Measurements from ENCODE around the gene FAS.

FAS gene

DNA sequence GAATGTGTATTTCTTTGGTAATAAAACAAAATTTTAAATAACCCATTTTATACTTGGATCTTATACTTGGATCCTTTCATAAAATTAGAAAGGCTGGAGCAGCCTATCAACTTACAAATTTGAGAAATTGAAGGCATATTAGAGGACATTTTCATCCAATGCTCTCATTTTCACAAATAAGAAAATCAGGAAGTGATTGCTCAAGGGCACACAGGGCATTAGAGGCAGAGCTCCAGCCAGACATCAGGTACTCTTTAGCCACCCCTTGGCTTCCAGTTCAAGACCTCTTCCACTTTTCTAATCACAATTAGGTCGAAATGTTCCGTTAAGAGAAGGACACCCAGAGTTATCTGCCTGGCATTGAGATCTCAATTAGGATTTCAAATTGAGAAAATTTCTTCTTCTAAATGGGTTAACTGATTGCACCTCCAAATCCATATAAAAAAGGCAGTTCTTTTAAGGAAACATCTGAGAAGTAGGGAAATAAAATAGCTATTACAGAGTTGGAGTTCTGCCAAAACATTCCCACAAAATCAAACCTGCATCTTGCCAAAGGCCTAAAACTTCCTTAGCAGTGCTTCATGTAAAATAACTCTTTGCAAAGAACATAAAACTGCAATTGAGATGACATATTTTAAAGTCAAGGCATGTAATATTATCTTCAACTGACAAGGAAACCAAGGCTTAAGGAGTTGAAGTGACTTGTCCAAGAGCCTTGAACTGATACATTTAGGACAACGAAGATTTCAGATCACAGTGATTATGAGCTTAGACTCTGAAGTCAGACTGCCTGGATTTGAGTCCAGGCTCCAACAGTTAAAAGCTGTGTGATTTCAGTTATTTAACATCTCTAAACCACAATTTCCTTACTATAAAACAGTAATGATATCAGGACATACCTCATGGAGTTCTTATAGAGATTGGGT is 40.4 kb upstream of the FAS start:
- H3K27ac ChIP-seq: peak overlapping the region; percentile 92 to 93
- DNase-seq (ENCODE audit: low spot score): no peak
- H3K4me3 ChIP-seq: peak overlapping the region; percentile 79
- TF ChIP-seq, protein P1, sequence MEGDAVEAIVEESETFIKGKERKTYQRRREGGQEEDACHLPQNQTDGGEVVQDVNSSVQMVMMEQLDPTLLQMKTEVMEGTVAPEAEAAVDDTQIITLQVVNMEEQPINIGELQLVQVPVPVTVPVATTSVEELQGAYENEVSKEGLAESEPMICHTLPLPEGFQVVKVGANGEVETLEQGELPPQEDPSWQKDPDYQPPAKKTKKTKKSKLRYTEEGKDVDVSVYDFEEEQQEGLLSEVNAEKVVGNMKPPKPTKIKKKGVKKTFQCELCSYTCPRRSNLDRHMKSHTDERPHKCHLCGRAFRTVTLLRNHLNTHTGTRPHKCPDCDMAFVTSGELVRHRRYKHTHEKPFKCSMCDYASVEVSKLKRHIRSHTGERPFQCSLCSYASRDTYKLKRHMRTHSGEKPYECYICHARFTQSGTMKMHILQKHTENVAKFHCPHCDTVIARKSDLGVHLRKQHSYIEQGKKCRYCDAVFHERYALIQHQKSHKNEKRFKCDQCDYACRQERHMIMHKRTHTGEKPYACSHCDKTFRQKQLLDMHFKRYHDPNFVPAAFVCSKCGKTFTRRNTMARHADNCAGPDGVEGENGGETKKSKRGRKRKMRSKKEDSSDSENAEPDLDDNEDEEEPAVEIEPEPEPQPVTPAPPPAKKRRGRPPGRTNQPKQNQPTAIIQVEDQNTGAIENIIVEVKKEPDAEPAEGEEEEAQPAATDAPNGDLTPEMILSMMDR (IDR thresholded peaks at IDR 0.05): no peak

DNA sequence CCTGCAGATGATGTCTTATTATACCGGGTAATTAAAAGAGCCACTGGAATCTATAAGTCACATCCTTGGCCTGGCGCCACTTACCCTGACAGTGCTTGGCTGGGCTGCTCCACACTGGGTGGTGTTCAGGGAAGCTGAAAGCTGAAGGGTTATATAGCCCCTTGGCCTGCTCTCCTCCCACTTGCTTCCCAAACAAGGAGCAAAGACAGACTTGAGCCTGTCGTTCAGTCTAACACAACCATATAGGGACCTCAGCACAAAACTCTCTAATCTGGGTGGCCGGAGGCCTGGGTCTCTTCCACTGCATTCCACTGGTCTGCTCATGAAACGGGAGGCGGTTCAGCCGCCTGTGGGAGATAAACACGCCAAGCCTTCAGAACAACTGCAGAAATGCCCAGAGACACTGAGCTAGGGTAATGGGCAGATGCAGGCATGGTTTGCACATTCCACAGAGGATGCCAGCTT is 37.9 kb upstream of the FAS start, which contains the start of gene ACTA2:
ACTA2 (minus strand) TSS at position 127 of the 465 bp plus-strand sequence. CDS start 3,843 bp downstream, outside the sequence.
- TF ChIP-seq, protein P1 (IDR thresholded peaks at IDR 0.05): no peak
- peak within 1 kb of the TSS; percentile 79 for H3K4me3 ChIP-seq
- DNase-seq (ENCODE audit: low spot score): peak; percentile 93
- peak within 1 kb of the TSS; percentile 92 to 93 for H3K27ac ChIP-seq

DNA sequence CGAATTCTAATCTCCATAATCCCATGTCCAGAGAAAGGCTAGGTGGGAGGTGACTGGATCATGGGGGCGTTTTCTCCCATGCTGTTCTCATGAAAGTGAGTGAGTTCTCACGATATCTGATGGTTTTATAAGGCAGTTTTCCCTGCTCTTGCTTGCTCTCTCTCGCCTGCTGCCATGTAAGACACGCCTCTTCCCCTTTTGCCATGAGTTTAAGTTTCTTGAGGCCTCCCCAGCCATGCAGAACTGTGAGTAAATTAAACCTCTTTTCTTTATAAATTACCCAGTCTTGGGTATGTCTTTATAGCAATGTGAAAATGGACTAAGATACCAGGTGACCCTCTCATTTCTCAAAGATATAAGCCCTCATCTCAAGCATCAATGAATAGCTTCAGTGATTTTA is 36.9 kb upstream of the FAS start:
- TF ChIP-seq, protein P1 (IDR thresholded peaks at IDR 0.05): no peak
- Histone ChIP-seq H3K27ac (peak overlapping the region; percentile 92 to 93), H3K4me3 (peak overlapping the region; percentile 79)
- no peak for DNase-seq (ENCODE audit: low spot score)

DNA sequence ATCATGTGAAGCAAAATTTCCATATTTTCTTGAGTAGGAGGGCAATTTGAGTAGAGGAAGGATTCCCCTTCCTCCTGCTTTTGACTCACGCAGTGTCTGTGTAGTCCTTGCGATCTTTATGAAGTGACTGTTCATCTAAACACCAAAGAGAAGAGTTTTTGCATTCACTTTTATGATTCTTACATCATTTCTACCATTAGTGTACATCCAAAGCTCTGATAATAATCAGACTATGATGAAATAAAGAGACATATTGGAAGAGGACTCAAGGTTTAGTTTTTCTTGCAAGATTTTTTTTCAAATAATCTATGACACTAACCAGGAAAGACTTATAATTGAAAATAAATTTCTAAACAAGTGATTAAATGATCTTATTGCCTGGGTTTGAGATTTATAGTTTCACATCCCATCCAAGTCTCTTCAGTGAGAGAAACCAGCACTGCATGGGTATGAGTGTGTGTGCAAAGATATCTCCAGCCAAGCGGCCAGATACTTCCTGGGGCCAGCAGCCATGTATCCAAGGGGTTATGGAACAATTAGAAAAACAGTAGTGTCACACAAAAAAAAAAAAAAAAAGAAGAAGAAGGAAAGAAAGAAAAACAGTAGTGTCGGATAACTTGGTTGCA is 36.0 kb upstream of the FAS start:
- H3K27ac ChIP-seq: peak overlapping the region; percentile 92 to 93
- peak overlapping the region; percentile 18 for H3K4me3 ChIP-seq
- TF ChIP-seq, protein P1 (IDR thresholded peaks at IDR 0.05): no peak
- DNase-seq (ENCODE audit: low spot score): no peak

DNA sequence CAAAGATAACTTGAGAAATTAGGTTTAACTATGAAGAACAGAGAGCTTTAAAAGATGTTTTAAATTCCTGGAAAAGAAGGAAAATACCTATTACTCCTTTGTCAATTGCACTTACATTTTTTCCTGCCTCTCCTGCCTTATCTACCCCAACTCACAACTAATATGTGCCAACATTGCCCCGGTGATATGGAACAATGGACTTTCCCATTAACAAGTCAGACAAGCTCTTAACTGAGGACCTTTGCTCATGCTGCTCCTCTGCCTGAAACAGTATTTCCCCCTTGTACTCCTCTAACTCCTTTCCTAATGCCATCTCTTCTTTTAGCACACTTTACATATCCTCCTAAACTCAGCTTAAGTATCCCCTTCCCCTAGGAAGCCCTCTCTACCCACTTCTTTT is 33.2 kb upstream of the FAS start:
- TF ChIP-seq, protein P1 (IDR thresholded peaks at IDR 0.05): no peak
- DNase-seq (ENCODE audit: low spot score): no peak
- Histone ChIP-seq H3K4me3 (no peak overlapping the region), H3K27ac (no peak overlapping the region)

DNA sequence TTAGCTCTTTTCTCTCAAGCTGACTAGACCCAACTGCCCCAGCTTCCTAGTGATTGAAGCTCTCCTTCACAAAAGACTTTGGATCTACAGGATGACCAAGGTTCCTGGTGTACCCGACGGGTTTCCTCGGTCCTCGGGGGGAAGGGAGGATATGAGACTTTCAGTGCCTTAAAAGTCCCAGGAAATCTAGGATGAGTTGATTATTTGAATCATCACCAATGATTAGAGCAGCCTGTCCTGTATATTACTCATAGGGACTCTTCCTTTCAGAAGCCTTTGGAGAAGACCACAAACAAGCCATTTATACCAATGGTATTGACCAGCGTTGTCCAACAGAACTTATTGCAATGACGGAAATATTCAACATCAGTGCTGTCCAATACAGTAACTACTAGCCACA is 31.9 kb upstream of the FAS start:
- TF ChIP-seq, protein P1 (IDR thresholded peaks at IDR 0.05): no peak
- no peak overlapping the region for H3K27ac ChIP-seq
- H3K4me3 ChIP-seq: no peak overlapping the region
- no peak for DNase-seq (ENCODE audit: low spot score)

Data from coronary artery (tissue), 2 donors.